Urinary bladder (tissue), 4 donors: ENCODE results near the gene NLGN4Y. TPM values are rescaled to one million over a fixed set of nuclear protein-coding genes. Genes with fewer than 3 reads are reported as not detected.

Experiments
- DNase-seq: peaks from one replicate; pipeline ENCODE4 v3.0.0-alpha.2; 2015; ENCODE audit errors: extremely low spot score
- H3K27ac ChIP-seq: one replicate; pipeline ENCODE4 v1.5.1; 2013; ENCODE audit warnings: low read depth, mild to moderate bottlenecking, moderate library complexity
- H3K36me3 ChIP-seq: one replicate; pipeline ENCODE4 v1.6.1; 2013; ENCODE audit warnings: mild to moderate bottlenecking, moderate library complexity; ENCODE audit not compliant: insufficient read depth
- H3K4me1 ChIP-seq: one replicate; pipeline ENCODE4 v1.6.1; 2013; ENCODE audit warnings: mild to moderate bottlenecking, moderate library complexity; ENCODE audit not compliant: insufficient read depth
- H3K4me3 ChIP-seq: one replicate; pipeline ENCODE4 v1.5.1; 2013; ENCODE audit warnings: low read depth, low read length
- WGBS: extraction: QIAGEN DNeasy Blood & Tissue Kit; methylation state at CpG from one replicate; pipeline ENCODE4 v1.1.7; 2013; 5-methylcytosine and 5-hydroxymethylcytosine counted together
- polyA plus RNA-seq: library from polyadenylated mRNA; stranded (reverse); fragments of 200-250 nt; gene quantifications from one replicate; pipeline ENCODE4 v1.2.3, GENCODE V29; 2013
- total RNA-seq: library from RNA; depleted of rRNA; stranded (reverse); fragments of >200 nt; gene quantifications from one replicate; pipeline ENCODE4 v1.2.3, GENCODE V29; 2014
- donor health status: healthy with polysubstance abuse.
- donor health status: healthy.

NLGN4Y gene
- total and polyA plus RNA-seq, 2 donors, result 0.05 to 9.4 TPM

DNA sequence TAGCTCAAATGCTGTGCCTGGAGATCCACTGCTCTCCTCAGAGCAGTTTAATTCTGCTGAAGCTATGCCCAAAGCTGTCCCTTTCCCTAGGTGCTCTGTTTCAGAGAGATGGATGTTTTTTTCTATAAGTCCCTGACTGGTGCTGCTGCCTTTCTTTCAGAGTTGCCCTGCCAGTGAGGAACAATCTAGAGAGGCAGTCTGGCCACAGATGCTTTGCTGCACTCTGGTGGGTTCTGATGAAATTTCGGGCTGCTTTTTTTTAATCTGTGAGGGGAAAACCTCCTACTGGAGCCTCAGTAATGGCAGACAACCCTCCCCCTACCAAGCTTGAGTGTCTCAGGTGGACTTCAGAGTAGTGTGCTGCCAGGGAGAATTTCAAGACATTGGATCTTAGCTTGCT, 93.3 kb downstream of the NLGN4Y start:
- no peak for DNase-seq
- Histone ChIP-seq H3K36me3 (no peaks in the 10 kb centered on the region), H3K4me3 (no peak overlapping the region), H3K27ac (no peak overlapping the region), H3K4me1 (no peaks in the 10 kb centered on the region)
- WGBS, result 97% methylated on average over 1 of the region's 1 CpG

DNA sequence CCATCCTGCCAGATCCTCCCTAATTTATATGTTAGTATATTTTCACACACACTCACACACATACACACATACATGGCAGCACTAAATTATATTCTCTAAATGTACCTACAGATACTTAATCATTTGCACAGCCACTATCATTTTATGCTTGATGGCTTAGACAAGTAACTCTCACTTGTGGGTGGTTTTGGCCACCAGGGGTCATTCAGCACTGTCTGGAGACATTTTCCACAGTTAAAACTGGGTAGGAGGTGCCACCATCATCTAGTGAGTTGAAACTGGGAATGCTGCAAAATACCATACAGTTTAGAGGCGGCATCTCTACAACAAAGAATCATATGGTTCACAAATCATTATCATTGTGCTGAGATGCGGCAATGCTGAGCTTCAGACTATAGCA, 94.2 kb downstream of the NLGN4Y start:
- Histone ChIP-seq H3K27ac (no peak overlapping the region), H3K4me1 (no peaks in the 10 kb centered on the region), H3K4me3 (no peak overlapping the region), H3K36me3 (no peaks in the 10 kb centered on the region)
- 100% methylated on average over 2 of the region's 2 CpGs for WGBS
- DNase-seq, result no peak

DNA sequence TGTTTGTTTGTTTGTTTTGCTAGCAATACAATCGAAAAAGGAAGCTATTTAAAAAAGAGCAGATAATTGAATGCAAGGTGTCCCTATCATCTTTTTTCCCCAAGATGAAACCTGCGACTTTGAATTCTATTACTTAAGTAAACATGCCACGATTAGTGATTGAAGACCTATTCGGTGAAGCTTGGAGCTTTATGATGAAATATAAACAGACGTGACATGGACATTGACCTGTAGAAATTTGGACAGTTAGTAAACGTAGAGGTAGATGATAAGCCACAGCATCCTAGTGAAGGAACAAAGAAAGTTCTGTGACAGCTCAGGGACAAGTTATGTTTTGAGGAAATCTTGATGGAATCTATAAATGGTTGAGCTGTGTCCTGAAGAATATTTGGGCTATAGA, 103.9 kb downstream of the NLGN4Y start:
- Histone ChIP-seq H3K4me3 (no peak overlapping the region), H3K27ac (no peak overlapping the region), H3K36me3 (no peaks in the 10 kb centered on the region), H3K4me1 (no peaks in the 10 kb centered on the region)
- no peak for DNase-seq
- 88% methylated on average over 6 of the region's 6 CpGs for WGBS

DNA sequence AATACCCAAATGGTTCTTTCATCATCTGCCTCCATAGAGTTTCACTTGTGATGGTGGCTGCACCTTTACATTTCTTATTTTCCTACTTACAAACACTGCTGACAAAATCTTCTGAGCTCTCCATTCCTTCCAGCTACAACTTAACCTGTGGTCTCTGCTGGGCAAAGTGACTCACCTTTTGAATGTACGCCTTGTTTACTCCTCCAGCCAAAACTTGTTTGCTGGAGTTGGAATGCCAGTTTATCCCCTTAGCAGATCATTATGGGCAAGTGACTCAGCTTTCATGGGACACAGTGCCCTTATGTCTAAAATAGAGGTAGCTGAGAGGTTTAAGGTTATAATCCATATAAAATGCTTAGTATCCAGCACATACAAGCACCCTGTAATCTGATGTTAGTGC, 107.3 kb downstream of the NLGN4Y start:
- DNase-seq, result peak; percentile 2
- H3K36me3 ChIP-seq, result no peaks in the 10 kb centered on the region
- 81% methylated on average over 1 of the region's 1 CpG for WGBS
- H3K4me3 ChIP-seq, result no peak overlapping the region
- H3K27ac ChIP-seq, result no peak overlapping the region
- H3K4me1 ChIP-seq, result no peaks in the 10 kb centered on the region

DNA sequence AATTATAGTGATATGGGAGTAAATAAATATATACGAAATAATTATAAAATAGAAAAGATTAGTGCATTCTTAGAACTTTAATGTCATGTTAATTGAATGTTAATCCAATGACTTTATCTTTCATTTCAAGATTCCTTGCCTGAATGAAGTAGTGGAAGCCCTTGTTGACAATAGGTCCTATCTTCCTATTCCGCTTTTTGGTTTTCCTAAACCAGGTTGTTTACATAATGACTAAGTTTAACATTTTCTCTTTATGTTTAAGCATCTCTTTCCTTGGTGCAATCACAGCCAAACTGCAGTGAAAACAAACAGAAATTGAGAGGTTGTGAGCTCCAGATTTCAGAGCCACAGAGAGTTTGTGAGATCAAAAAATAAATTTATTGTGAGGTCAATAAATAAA, 109.4 kb downstream of the NLGN4Y start:
- Histone ChIP-seq H3K4me1 (no peaks in the 10 kb centered on the region), H3K36me3 (no peaks in the 10 kb centered on the region), H3K4me3 (no peak overlapping the region), H3K27ac (no peak overlapping the region)
- DNase-seq, result no peak
- WGBS, result 93% methylated on average over 2 of the region's 2 CpGs

DNA sequence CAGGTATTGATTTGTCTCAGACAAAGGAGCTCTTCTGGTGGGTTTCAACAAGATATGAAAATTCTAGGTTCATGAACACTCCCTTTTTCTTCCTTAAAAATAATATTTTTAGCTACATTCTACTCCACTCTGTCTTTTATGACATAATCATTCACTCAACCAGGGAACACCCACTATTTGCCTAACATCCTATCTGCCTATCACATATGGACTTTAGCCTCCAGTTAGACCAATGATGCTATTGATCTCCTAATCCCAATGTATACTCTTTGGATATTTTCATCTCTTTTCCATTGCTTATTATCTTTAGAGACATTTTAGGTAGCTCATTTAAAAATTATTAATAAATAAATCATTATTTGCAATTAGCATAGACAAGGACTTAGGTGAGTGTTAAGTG, 110.6 kb downstream of the NLGN4Y start:
- no peaks in the 10 kb centered on the region for H3K36me3 ChIP-seq
- no peak overlapping the region for H3K4me3 ChIP-seq
- H3K4me1 ChIP-seq, result no peaks in the 10 kb centered on the region
- H3K27ac ChIP-seq, result no peak overlapping the region
- DNase-seq, result no peak

DNA sequence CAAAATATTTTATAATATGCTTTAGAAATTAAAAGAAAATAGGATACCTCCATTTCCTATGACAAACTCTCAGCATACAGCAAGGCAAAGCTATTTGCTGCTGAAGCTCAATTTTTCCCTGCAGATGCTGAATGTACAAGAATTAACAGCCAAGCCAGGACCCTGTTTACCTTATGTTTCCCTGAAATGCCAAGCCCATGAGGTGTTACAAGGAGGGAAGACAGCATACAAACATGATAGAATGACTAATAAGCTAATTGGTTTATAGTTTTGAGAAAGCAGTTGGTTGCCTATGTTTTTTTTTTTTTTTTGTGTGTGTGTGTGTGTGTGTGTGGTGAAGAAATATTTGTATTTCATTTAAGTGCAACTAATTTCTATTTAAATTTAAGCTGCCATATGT, 113.2 kb downstream of the NLGN4Y start:
- no peak overlapping the region for H3K4me3 ChIP-seq
- no peak overlapping the region for H3K27ac ChIP-seq
- H3K4me1 ChIP-seq, result no peaks in the 10 kb centered on the region
- no peak for DNase-seq
- no peaks in the 10 kb centered on the region for H3K36me3 ChIP-seq

DNA sequence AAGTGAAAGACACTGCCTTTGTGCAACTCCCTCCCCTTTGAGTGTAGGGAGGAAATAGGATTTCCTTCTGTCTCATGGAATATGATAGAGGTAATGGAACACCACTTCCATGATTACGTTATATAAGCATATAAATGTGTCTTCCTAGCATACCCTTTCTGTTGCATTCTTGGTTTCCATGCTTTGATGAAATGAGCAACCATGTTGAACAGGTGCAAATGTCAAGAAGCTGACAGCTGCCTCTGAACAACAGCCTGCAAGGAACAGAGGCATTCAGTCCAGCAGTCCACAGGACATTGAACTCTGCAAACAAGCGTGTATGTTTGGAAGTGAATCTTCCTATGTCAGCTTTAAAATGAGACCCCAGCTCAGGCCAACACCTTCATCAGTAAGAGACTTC, 117.5 kb downstream of the NLGN4Y start:
- no peaks in the 10 kb centered on the region for H3K4me1 ChIP-seq
- WGBS, result 95% methylated on average over 2 of the region's 2 CpGs
- H3K4me3 ChIP-seq, result no peak overlapping the region
- no peak overlapping the region for H3K27ac ChIP-seq
- DNase-seq, result no peak
- H3K36me3 ChIP-seq, result no peaks in the 10 kb centered on the region

DNA sequence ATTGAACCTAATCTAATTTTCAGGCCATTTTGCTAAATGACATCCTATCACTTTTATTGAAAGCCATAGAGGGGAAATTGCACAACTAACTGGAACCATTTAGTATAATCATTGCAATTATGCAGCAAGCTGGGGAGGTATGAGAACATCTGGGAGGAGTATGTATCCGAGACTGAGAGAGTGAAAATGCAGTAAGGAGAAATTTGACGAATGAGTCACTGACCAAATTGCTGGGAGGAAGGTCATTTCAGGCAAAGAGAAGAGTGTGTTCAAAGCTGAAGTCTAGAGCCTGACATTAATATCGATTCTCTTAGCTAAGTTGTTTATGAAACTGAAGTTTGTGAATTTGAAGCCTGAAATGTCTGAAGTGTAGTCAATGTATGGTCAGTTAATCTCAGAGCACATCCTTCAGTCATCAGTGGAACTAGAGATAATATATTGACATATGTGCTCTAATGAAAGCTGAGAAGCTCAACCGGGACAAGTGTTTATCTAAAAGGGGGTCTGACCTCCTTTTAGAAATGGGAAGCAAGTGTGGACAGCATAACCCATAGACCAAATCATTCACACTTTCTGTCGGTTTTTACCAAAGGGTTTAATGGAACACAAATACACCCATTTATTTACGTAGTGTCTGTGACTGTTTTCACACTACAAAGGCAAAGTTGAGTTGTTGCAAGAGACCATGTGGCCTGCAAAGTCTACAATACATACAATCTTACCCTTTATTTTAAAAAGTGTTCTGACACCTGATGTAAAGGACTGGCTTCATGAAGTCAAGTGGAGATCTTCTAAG, 120.0 kb downstream of the NLGN4Y start:
- H3K36me3 ChIP-seq, result no peaks in the 10 kb centered on the region
- H3K4me3 ChIP-seq, result no peak overlapping the region
- H3K4me1 ChIP-seq, result no peaks in the 10 kb centered on the region
- no peak for DNase-seq
- WGBS, result 50% methylated on average over 6 of the region's 6 CpGs
- H3K27ac ChIP-seq, result no peak overlapping the region

DNA sequence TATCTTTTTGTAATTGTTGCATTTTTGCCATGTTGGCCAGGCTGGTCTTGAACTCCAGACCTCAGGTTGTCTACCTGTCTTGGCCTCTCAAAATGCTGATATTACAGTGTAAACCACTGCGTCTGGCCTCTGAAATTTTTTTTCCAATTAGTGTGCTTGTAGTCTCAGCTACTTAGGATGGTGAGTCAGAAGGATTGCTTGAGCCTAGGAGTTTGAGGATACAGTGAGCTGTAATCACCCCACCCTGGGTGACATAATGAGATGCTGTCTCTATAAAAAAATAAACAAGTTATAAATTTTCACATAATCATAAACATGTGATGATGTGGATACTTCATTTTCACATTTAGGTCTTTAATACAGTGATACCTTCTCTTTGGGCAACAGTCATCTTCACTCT, 154.9 kb downstream of the NLGN4Y start:
- Histone ChIP-seq H3K4me1 (no peaks in the 10 kb centered on the region), H3K27ac (no peak overlapping the region), H3K36me3 (no peaks in the 10 kb centered on the region), H3K4me3 (no peak overlapping the region)
- no peak for DNase-seq
- 97% methylated on average over 1 of the region's 1 CpG for WGBS

DNA sequence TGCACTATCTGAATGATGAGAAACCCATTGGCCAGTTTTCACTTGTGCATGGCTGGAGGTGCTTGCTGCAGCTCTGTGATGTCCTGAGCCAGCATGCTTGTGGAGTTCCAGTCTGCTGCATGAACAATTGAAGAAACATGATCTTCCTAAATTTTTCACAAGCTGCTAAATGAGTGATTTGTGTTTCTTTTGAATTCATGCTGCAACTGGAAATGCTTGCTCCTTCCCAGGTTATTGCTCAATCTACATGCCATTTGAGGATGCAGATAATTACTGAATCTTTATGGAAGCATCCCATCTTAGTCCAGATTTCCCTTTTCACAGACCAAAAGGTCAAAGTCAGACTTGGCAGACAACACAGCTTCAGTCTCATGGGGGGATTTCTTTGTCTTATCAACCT, 170.2 kb downstream of the NLGN4Y start:
- H3K4me3 ChIP-seq, result no peak overlapping the region
- no peak for DNase-seq
- H3K36me3 ChIP-seq, result no peaks in the 10 kb centered on the region
- H3K27ac ChIP-seq, result no peak overlapping the region
- H3K4me1 ChIP-seq, result no peaks in the 10 kb centered on the region

DNA sequence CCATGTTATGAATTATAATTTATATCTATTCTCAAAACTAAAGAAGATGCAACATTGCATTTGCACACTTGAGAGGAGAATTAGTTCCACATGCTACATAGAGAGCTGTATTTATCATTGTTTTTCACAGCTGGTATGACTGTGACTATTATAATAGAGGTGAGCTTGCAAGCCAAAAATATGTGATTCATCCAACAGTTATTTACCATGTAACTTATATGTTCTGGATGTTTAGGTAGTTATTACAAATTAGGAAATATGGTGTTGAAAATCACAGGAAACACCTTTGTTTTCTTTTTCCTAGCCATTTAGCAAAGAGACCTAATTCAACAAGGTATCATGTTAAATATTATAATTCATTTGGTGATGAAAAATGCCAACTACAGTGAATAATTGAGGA, 183.8 kb downstream of the NLGN4Y start:
- Histone ChIP-seq H3K36me3 (no peaks in the 10 kb centered on the region), H3K4me1 (no peaks in the 10 kb centered on the region), H3K4me3 (no peak overlapping the region), H3K27ac (no peak overlapping the region)
- no peak for DNase-seq

DNA sequence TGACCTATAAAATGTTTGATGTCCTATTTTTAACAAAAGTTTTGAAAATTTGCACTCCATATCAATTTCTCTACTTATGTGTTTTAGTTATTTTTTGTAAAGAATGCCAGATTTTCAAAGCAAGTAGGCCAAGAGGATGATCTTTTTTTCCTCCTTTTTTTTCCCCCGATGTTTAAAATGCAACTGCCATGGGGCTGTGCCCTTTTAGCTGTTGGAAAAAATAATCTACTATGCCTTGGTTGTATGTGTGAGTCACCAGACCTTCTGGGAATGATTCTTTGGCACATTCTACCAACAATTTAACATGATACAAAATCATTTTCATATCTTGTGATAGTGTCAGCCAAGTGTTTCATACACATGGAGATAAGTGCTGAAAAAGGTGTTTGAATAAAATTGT, 217.3 kb downstream of the NLGN4Y start:
- 30% methylated on average over 1 of the region's 1 CpG for WGBS
- DNase-seq, result no peak
- H3K27ac ChIP-seq, result no peak overlapping the region
- H3K36me3 ChIP-seq, result no peaks in the 10 kb centered on the region
- no peaks in the 10 kb centered on the region for H3K4me1 ChIP-seq
- no peak overlapping the region for H3K4me3 ChIP-seq

DNA sequence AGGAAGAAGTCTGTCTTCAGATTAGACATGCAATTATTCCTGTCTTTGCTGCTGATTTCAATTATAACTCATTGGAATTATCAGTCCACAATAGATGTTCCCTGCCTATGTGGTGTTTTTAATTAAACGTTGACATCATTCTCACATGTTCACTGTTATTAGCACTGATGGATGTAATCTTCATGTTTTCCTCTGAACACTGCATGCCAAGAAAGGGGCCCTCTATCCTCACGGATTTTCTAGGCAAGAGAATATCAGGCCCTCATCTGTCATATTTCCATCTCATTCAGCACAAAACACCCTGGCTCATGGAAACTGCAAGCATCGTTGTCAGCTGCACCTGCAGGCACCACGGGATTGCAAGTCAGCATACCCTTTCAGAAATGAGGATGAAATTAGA, 224.0 kb downstream of the NLGN4Y start:
- Histone ChIP-seq H3K4me1 (no peaks in the 10 kb centered on the region), H3K27ac (no peak overlapping the region), H3K36me3 (no peaks in the 10 kb centered on the region), H3K4me3 (no peak overlapping the region)
- WGBS, result 71% methylated on average over 4 of the region's 4 CpGs
- DNase-seq, result no peak

DNA sequence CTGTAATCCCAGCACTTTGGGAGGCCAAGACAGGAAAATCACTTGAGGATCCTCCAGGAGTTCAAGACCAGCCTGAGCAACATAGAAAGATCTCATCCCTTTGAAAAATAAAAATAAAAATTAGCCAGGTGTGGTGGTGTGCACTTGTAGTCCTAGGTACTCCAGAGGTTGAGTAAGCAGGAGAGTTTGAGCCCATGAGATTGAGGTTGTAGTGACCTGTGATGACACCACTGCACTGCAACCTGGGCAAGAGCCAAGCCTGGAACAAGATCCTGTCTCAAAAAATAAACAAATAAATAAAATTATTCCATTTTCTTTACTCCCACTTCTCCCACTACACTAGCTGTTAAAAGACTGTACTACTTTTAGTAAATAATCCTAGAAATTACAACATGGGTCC, 231.2 kb downstream of the NLGN4Y start:
- H3K36me3 ChIP-seq, result no peaks in the 10 kb centered on the region
- no peak overlapping the region for H3K4me3 ChIP-seq
- no peak for DNase-seq
- H3K4me1 ChIP-seq, result no peaks in the 10 kb centered on the region
- H3K27ac ChIP-seq, result no peak overlapping the region
